HG03521 (cell line): ENCODE measurements around the gene TMEM143.
"Not testable (repeated sequence)": the region's sequence is repeated elsewhere in the genome, so short reads cannot be mapped to it uniquely, and the experiment has no call there.

Experiments
- ATAC-seq: cut with Tn5 transposase; IDR thresholded peaks from one replicate; pipeline ENCODE4 v1.9.1; 2021; ENCODE audit warnings: mild to moderate bottlenecking, moderate library complexity; ENCODE audit not compliant: unreplicated experiment

Gene TMEM143

GRCh38 chr19:48332351-48332661 lies 31.4 kb downstream of the TMEM143 start:
- no peak for ATAC-seq

GRCh38 chr19:48330012-48330681 lies 33.6 kb downstream of the TMEM143 start:
- peak; percentile 17 for ATAC-seq

DNA sequence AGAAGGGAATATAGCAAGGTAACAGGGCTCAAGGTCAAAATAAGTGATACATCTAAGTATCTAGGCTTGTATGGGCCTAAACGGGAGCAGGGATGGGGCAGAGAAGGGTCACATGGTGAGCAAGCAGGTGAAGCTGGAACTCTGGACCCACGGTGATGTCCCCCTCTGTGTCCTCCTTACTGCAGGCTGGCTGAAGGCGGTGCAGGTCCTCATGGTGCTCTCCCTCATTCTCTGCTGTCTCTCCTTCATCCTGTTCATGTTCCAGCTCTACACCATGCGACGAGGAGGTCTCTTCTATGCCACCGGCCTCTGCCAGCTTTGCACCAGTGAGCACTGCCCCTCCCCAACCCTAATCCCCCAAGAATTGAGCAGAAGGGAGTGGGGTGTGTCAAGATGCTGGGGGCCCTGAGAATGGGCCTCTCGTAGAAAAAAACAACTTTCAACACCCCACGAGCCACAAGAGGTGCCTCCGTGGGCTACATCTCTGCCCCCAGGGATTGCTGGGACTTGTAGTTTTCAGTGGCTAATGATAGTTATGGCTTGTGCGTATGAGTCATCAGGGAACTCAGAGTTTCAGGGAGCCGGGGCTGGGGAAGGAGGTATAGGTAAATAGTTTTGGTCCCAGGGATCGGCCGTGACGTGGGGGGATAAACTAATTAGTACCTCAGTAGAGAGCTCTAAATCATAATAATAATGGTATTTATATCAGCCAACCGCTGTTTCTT lies 34.4 kb downstream of the TMEM143 start:
- no peak for ATAC-seq

DNA sequence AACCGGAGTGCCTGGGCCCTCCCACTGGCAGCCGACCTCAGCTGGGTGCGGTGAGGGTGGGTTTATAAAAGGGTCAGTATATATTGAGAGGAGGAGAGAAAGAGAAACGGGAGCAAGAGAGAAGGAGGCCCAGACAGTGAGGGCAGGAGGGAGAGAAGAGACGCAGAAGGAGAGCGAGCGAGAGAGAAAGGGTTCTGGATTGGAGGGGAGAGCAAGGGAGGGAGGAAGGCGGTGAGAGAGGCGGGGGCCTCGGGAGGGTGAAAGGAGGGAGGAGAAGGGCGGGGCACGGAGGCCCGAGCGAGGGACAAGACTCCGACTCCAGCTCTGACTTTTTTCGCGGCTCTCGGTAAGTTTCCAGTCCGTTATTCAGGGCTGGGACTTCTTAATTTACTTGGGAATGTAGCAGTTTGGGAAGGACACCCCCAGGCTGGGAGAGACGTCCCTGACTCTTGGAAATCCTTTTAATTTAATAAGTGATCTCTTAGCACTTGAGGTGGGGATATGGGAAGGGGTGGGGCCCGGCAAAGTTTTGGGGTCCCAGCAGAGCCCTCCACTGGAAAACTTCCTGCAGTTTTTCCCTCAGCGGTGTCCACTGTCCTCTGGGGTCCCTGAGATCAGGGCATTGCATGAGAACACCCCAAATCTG lies 38.4 kb downstream of the TMEM143 start, which contains the start of gene EMP3:
Gene EMP3, plus strand, starts transcription at position 288 of the 646 bp plus-strand sequence. CDS start 1,293 bp downstream, outside the sequence.
- no peak for ATAC-seq

GRCh38 chr19:48321622-48322591 lies 41.8 kb downstream of the TMEM143 start:
- peak; percentile 73 for ATAC-seq

- peak; percentile 38 for ATAC-seq
Observed at GRCh38 chr19:48321372-48321621, 42.4 kb downstream of the TMEM143 start.

- no peak for ATAC-seq
Observed at GRCh38 chr19:48319647-48320541, 43.8 kb downstream of the TMEM143 start.

GRCh38 chr19:48318286-48318987 lies 45.3 kb downstream of the TMEM143 start:
- no peak for ATAC-seq

DNA sequence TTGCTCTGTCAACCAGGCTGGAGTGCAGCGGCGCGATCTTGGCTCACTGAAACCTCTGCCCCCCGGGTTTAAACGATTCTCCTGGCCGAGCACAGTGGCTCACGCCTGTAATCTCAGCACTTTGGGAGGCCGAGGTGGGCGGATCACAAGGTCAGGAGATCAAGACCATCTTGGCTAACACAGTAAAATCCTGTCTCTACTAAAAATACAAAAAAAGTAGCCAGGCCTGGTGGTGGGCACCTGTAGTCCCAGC lies 46.1 kb downstream of the TMEM143 start:
- ATAC-seq: not testable (repeated sequence)

GRCh38 chr19:48315712-48316111 lies 48.0 kb downstream of the TMEM143 start:
- no peak for ATAC-seq

DNA sequence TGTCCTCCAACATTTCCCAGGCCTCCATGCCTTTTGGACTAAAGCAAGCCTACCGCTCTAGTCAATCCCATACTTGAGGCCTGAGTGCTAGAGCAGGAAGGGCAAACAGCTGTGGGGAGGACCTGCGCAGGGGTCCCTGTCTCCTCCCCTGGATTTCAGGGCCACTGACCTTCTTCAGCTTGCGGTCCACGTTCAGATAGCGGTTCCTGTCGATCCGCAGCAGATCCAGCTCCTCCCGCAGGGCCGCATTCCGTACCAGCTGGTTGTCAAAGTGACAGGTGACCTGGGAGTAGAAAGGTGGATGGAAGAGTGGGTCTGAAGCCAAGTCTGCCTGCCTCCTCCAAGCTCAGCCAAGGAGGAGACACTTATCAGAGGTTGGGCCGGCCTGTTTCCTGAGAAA lies 52.4 kb downstream of the TMEM143 start:
- no peak for ATAC-seq

DNA sequence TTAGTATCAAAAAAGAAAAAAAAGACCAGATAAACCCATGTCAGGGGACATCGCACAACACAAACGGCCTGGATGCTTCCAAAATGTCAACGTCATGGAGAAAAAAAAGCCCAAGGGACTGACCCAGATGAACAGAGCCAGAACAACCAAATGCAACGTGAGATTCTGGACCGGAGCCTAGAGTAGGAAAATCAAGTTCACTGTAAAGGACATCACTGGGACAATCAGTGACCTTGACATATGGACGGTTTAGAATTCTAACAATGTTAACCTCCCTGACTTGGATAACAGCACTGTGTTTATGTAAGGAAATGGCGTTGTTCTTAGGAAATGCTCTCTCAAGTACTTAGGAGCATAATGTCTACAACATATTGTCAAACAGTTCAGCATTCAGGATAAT lies 53.5 kb downstream of the TMEM143 start:
- no peak for ATAC-seq

GRCh38 chr19:48309731-48310130 lies 54.0 kb downstream of the TMEM143 start:
- ATAC-seq: not testable (repeated sequence)

DNA sequence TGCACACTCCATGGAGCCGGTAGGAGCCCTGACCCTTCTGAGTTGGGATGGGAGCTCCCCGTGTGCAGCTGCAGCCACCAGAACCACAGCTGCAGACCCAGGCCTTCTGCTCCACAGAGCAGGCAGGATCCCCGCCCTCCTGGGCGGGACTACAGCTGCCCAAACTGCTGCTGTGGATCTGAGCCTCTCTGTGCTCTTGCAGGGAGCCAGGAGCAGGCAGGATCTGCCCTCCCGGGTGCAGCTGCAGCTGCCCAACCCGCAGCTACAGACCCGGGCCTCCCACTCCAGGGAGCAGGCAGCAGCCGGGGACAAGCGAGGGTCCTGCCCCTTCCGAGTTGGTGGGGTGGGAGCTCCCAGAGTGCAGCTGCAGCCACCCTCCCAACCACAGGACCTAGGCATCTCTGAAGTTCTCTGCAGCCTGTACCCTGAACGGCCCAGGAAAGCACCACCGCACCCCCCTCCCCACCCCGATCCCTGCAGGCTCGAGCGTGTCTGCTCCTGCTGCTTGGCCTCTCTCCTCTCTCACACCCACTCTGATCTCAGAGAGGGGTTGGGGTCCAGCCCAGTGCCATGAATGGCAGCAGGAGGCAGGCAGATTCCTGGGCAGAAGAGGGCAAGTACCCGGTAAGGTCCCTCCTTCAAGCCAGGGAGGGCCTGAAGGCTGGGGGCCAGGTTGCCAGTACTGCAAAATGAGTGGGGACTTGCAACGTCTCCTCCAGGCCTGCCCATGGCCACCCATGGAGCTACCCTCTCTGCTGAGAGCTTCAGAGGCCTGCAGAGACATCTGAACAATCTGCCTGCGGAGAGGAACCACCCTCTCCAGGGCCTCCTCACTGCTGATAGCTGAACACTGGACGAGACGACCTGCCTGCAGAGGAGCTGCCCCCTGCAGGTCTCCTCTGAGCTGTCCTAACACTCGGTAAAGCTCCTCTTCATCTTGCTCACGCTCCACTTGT lies 54.8 kb downstream of the TMEM143 start:
- no peak for ATAC-seq

- ATAC-seq: no peak
Observed at GRCh38 chr19:48303866-48304265, 59.9 kb downstream of the TMEM143 start.

GRCh38 chr19:48303367-48303766 lies 60.4 kb downstream of the TMEM143 start:
- no peak for ATAC-seq

DNA sequence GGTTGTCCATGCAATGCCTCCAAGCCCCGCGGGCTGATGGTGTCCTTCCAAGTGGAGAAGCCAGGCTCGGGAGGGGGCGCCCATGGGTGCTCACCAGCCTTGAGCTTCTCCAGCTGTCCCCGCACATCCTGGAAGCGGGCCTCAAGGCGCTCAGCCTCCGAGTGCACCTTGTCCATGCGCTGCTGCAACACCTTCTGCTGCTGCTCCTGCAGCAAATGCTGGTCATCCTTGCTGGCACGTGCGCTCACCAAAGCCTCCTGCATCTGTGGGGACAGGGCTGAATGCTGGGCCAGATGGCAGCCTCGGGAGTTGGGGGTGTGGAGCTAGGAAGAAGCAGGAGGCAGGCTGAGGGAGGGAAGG lies 61.2 kb downstream of the TMEM143 start:
- ATAC-seq: no peak

DNA sequence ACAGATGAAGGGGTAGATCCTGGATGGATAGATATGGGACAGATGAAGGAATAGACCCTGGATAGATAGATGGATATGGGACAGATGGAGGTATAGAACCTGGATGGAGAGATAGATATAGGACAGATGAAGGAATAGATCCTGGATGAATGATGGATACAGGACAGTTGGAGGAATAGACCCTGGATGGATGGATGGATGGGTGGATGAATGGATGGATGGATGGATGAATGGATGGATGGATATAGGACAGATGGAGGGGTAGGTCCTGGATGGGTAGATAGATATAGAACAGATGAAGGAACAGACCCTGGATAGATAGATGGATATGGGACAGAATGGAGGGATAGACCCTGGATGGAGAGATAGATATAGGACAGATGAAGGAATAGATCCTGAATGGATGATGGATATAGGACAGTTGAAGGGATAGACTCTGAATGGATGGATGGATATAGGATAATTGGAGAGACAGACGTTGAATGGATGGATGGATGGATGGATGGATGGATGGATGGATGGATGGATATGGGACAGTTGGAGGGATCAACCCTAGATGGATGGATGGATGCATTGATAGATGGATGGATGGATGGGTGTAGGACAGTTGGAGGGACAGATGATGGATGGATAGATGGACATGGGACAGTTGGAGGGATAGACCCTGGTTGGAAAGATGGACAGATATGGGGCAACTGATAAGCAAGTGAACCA lies 61.7 kb downstream of the TMEM143 start:
- no peak for ATAC-seq
